Liver (tissue), 9 donors: Measurements from ENCODE around the gene TMEM109. TPM values are rescaled to one million over a fixed set of nuclear protein-coding genes. Genes with fewer than 3 reads are reported as not detected.

Experiments
- DNase-seq: peaks from one replicate; pipeline ENCODE4 v3.0.0-alpha.2; 2017; ENCODE audit warnings: low spot score
- H3K27ac ChIP-seq, 2 donors: one replicate each; pipeline ENCODE4 v1.7.0; 2013; ENCODE audit warnings: inconsistent platforms in 2 of 2, low read length in 2 of 2, control low read depth in 1 of 2, low read depth in 1 of 2, mild to moderate bottlenecking in 1 of 2
- H3K27me3 ChIP-seq, 4 donors: one replicate each; pipeline versions ENCODE4 v1.6.1 to v1.7.0; 2013; ENCODE audit warnings: low read length in 3 of 4, inconsistent platforms in 1 of 4, mild to moderate bottlenecking in 1 of 4, moderate library complexity in 1 of 4; ENCODE audit not compliant: control insufficient read depth in 4 of 4, insufficient read depth in 4 of 4
- H3K36me3 ChIP-seq, 4 donors: one replicate each; pipeline versions ENCODE4 v1.6.1 to v1.7.0; 2013; ENCODE audit warnings: low read length in 3 of 4, mild to moderate bottlenecking in 3 of 4, low read depth in 1 of 4, moderate library complexity in 1 of 4; ENCODE audit not compliant: control insufficient read depth in 4 of 4, insufficient read depth in 3 of 4
- H3K4me1 ChIP-seq, 4 donors: one replicate each; pipeline versions ENCODE4 v1.6.1 to v1.7.0; 2013; ENCODE audit warnings: low read length in 3 of 4, mild to moderate bottlenecking in 3 of 4, moderate library complexity in 1 of 4; ENCODE audit not compliant: control insufficient read depth in 4 of 4, insufficient read depth in 4 of 4
- H3K4me3 ChIP-seq, 3 donors: one replicate each; pipeline versions ENCODE4 v1.6.1 to v1.7.0; 2013; ENCODE audit warnings: low read length in 3 of 3, control low read depth in 1 of 3, low read depth in 1 of 3, mild to moderate bottlenecking in 1 of 3
- H3K9ac ChIP-seq, 2 donors: one replicate each; pipeline ENCODE4 v1.7.0; 2013; ENCODE audit warnings: low read length in 2 of 2, mild to moderate bottlenecking in 2 of 2, moderate library complexity in 2 of 2, control low read depth in 1 of 2, low read depth in 1 of 2
- H3K9me3 ChIP-seq, 4 donors: one replicate each; pipeline versions ENCODE4 v1.6.1 to v1.7.0; 2013; ENCODE audit warnings: low read length in 3 of 4; ENCODE audit not compliant: control insufficient read depth in 4 of 4
- EGR1 ChIP-seq, 2 donors: IDR thresholded peaks; 2 replicates each; pipeline ENCODE4 v1.6.1; 2016 to 2018; ENCODE audit warnings: antibody characterized with exemption in 2 of 2, low read depth in 2 of 2
- FOXA1 ChIP-seq: IDR thresholded peaks from 2 replicates; pipeline ENCODE4 v1.6.1; 2016; ENCODE audit warnings: antibody characterized with exemption
- FOXA2 ChIP-seq: IDR thresholded peaks from 2 replicates; pipeline ENCODE4 v1.6.1; 2016; ENCODE audit warnings: antibody characterized with exemption
- HNF4A ChIP-seq, 2 donors: conservative IDR thresholded peaks; 2 replicates each; pipeline ENCODE4 v1.6.1; 2016; ENCODE audit warnings: antibody characterized with exemption in 2 of 2, mild to moderate bottlenecking in 2 of 2
- JUND ChIP-seq, 2 donors: IDR thresholded peaks; 2 replicates each; pipeline ENCODE4 v1.6.1; 2016; ENCODE audit warnings: antibody characterized with exemption in 2 of 2
- RXRA ChIP-seq, 2 donors: IDR thresholded peaks; 2 replicates each; pipeline ENCODE4 v1.6.1; 2017 to 2018; ENCODE audit warnings: antibody characterized with exemption in 2 of 2, mild to moderate bottlenecking in 1 of 2
- SP1 ChIP-seq: IDR thresholded peaks from 2 replicates; pipeline ENCODE4 v1.6.1; 2018; ENCODE audit warnings: antibody characterized with exemption, mild to moderate bottlenecking
- TAF1 ChIP-seq: conservative IDR thresholded peaks from 2 replicates; pipeline ENCODE4 v1.6.1; 2016; ENCODE audit warnings: antibody characterized with exemption, mild to moderate bottlenecking
- YY1 ChIP-seq: IDR thresholded peaks from 2 replicates; pipeline ENCODE4 v1.6.1; 2016; ENCODE audit warnings: antibody characterized with exemption, mild to moderate bottlenecking
- WGBS: extraction: QIAGEN DNeasy Blood & Tissue Kit; methylation state at CpG from one replicate; pipeline ENCODE4 v1.1.7; 2013; 5-methylcytosine and 5-hydroxymethylcytosine counted together
- polyA plus RNA-seq, 2 donors: library from polyadenylated mRNA; stranded (reverse) in 1 of 2; unstranded in 1 of 2; fragments of 200-250 nt in 1 of 2; fragments of >200 nt in 1 of 2; fragmentation: Nextera tagmentation in 1 of 2; extraction: Ambion mirVana in 1 of 2; gene quantifications; one replicate each; pipeline versions ENCODE4 v1.2.1 to v1.2.3, GENCODE V29; 2013 to 2015
- total RNA-seq, 2 donors: library from RNA; depleted of rRNA; stranded (reverse); fragments of >200 nt; gene quantifications; one replicate each; pipeline ENCODE4 v1.2.3, GENCODE V29; 2014
- TF ChIP-seq, protein P1 (sequence below): IDR thresholded peaks from 2 replicates; pipeline ENCODE4 v1.6.1; 2016; ENCODE audit warnings: antibody characterized with exemption, mild to moderate bottlenecking
- TF ChIP-seq, protein P2 (sequence below): IDR thresholded peaks from 2 replicates; pipeline ENCODE4 v1.6.1; 2016; ENCODE audit warnings: antibody characterized with exemption
- TF ChIP-seq, protein P3 (sequence below): IDR thresholded peaks from 2 replicates; pipeline ENCODE4 v1.6.1; 2016; ENCODE audit warnings: antibody characterized with exemption
- donor health status: healthy.
- donor health status: healthy.
- donor health status: healthy.
- donor health status: healthy.
- donor health status: healthy.

Gene TMEM109
- total and polyA plus RNA-seq, 4 donors: 20.6 to 40.3 (median 30.6) TPM

DNA sequence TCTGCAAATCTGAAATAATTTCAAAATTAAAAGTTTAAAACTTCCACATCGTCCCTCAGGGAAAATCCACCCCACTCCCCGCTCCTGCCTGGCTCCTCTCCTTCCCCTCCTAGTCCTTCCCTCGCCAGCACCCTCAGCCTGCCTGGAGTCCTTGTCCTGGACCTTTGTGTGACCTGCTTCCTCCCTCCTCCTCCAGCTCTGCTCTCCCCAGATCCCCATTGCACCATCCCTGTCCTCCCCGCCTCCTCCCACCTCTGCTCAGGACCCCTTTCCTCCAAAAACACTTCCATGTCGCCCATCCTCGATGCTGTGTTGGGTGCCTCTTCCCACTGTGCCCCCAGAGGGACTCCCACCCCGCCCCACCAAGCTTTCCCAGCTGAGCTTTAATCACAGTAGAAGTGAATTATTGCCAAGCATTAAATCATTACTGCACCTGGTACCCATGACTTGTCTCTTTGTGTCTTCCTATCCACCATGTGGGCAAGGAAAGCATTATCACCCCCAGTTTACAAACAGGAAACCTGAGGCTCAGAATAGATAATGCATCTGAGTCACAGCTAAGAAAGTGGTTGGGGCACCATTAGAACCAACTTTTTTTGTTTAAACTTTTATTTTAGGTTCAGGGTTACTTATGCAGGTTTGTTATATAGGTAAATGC, 49.0 kb upstream of the TMEM109 start:
- 83% methylated on average over 7 of the region's 7 CpGs for WGBS
- H3K36me3 ChIP-seq: no peaks in the 10 kb centered on the region
- H3K4me3 ChIP-seq: no peak overlapping the region
- no peak for TF ChIP-seq TAF1
- no peak for TF ChIP-seq YY1
- TF ChIP-seq RXRA (IDR thresholded peaks at IDR 0.05): no peak
- no peak for TF ChIP-seq HNF4A (conservative IDR thresholded peaks at IDR 0.05)
- no peak overlapping the region for H3K27ac ChIP-seq
- H3K9ac ChIP-seq: no peak overlapping the region
- DNase-seq: no peak
- H3K9me3 ChIP-seq: no peaks in the 10 kb centered on the region
- H3K27me3 ChIP-seq: no peaks in the 10 kb centered on the region
- H3K4me1 ChIP-seq: no peaks in the 10 kb centered on the region

DNA sequence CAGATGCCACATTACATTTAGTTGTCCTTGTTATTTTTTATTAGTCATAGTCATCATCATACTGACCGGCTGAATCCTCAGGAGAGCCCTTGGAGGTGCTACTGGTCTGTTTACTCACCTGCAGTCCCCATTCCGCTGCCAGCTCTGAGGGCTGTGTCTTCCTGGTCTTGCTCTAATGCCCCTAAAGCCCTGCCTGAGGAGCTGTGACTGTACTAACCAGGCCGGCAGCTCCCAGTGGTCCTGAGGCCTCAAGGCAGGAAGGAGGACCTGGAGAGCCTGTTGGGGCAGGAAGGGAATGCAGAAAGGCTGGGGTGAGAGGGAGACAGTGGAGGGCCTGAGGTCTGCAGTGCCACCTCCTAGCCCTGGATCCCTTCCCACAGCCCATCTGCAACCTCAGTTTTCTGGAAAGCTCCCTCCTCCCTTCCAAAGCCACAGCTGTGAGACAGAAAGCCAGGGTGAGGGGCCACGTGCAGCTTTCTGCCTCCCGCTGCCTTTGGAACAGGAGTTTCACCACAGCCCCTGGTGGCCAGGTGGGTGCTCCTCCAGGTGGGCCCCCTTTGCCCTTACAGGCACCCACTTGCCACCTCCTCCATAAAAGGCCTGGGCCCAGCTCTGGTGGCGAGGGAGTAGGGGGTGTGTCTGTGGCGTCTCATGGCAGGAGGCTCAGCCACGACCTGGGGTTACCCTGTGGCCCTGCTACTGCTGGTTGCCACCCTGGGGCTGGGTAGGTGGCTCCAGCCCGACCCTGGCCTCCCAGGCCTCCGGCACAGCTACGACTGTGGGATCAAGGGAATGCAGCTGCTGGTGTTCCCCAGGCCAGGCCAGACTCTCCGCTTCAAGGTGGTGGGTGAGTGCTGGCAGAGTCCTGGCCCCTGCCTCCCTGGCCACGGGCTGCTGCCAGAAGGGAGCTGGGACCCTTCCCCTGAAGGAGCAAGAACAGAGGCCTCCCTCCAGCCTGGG, 46.8 kb upstream of the TMEM109 start, which contains the start of gene ZP1:
TSS of gene ZP1 (plus strand) at position 632 of the 960 bp plus-strand sequence. CDS start at position 652, 20 bp downstream.
- TF ChIP-seq HNF4A (conservative IDR thresholded peaks at IDR 0.05): no peak
- TF ChIP-seq, protein P1, sequence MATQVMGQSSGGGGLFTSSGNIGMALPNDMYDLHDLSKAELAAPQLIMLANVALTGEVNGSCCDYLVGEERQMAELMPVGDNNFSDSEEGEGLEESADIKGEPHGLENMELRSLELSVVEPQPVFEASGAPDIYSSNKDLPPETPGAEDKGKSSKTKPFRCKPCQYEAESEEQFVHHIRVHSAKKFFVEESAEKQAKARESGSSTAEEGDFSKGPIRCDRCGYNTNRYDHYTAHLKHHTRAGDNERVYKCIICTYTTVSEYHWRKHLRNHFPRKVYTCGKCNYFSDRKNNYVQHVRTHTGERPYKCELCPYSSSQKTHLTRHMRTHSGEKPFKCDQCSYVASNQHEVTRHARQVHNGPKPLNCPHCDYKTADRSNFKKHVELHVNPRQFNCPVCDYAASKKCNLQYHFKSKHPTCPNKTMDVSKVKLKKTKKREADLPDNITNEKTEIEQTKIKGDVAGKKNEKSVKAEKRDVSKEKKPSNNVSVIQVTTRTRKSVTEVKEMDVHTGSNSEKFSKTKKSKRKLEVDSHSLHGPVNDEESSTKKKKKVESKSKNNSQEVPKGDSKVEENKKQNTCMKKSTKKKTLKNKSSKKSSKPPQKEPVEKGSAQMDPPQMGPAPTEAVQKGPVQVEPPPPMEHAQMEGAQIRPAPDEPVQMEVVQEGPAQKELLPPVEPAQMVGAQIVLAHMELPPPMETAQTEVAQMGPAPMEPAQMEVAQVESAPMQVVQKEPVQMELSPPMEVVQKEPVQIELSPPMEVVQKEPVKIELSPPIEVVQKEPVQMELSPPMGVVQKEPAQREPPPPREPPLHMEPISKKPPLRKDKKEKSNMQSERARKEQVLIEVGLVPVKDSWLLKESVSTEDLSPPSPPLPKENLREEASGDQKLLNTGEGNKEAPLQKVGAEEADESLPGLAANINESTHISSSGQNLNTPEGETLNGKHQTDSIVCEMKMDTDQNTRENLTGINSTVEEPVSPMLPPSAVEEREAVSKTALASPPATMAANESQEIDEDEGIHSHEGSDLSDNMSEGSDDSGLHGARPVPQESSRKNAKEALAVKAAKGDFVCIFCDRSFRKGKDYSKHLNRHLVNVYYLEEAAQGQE: no peak
- no peak for TF ChIP-seq FOXA1
- no peak for TF ChIP-seq FOXA2
- TF ChIP-seq, protein P2, sequence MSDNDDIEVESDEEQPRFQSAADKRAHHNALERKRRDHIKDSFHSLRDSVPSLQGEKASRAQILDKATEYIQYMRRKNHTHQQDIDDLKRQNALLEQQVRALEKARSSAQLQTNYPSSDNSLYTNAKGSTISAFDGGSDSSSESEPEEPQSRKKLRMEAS: no peak
- no peak for TF ChIP-seq SP1
- no peak for TF ChIP-seq TAF1
- TF ChIP-seq EGR1 (IDR thresholded peaks at IDR 0.05; ENCODE audit: low read depth in 2 of 2): no peak
- TF ChIP-seq, protein P3, sequence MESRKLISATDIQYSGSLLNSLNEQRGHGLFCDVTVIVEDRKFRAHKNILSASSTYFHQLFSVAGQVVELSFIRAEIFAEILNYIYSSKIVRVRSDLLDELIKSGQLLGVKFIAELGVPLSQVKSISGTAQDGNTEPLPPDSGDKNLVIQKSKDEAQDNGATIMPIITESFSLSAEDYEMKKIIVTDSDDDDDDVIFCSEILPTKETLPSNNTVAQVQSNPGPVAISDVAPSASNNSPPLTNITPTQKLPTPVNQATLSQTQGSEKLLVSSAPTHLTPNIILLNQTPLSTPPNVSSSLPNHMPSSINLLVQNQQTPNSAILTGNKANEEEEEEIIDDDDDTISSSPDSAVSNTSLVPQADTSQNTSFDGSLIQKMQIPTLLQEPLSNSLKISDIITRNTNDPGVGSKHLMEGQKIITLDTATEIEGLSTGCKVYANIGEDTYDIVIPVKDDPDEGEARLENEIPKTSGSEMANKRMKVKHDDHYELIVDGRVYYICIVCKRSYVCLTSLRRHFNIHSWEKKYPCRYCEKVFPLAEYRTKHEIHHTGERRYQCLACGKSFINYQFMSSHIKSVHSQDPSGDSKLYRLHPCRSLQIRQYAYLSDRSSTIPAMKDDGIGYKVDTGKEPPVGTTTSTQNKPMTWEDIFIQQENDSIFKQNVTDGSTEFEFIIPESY: no peak
- no peak for TF ChIP-seq JUND (IDR thresholded peaks at IDR 0.05)

More for the DNA sequence above, 46.8 kb upstream of the TMEM109 start, which contains the start of gene ZP1:
- Histone ChIP-seq H3K4me3 (no peak within 1 kb of the TSS), H3K27me3 (no peaks in the 10 kb centered on the region), H3K9me3 (no peaks in the 10 kb centered on the region), H3K27ac (no peak within 1 kb of the TSS), H3K36me3 (no peaks in the 10 kb centered on the region), H3K4me1 (peaks cover 0 to 5% (median 4%) of the 10 kb centered on the region in 4 donors), H3K9ac (no peak within 1 kb of the TSS)
- DNase-seq: no peak
- WGBS: 86% methylated on average over 13 of the region's 13 CpGs
